Naive thymus-derived CD4-positive, alpha-beta T cell (primary cell): Measurements from ENCODE around the gene RNF34. TPM values are rescaled to one million over a fixed set of nuclear protein-coding genes. Genes with fewer than 3 reads are reported as not detected.

Experiments
- ATAC-seq: fragments of 150-1000 bp; cut with Tn5 transposase; 2 replicates; pipeline ENCODE4 v1.10.0; 2021; ENCODE audit warnings: mild to moderate bottlenecking, moderate library complexity
- CTCF ChIA-PET: fragments of 350-600 bp; sonication (Branson Sonifier 250); formaldehyde crosslinking; loops from one replicate; lab custom pipeline; 2021; ENCODE audit warnings: antibody characterized with exemption; lab: Charles Lee
- POLR2A ChIA-PET: fragments of 350-600 bp; sonication (Branson Sonifier 250); formaldehyde crosslinking; loops from one replicate; lab custom pipeline; 2021; ENCODE audit warnings: antibody characterized with exemption, inconsistent platforms; lab: Charles Lee
- DNase-seq, 9 donors: peaks; one replicate each; pipeline versions ENCODE4 v3.0.0 to v3.0.0-alpha.2; 2020 to 2022; ENCODE audit warnings: mixed read lengths in 1 of 9
- H3K27ac ChIP-seq: one replicate; pipeline ENCODE4 v1.7.0; 2013; ENCODE audit warnings: mild to moderate bottlenecking, low read depth, low read length, moderate library complexity
- H3K27me3 ChIP-seq, 2 donors: one replicate each; pipeline ENCODE4 v1.7.0; 2013; ENCODE audit warnings: low read length in 2 of 2, mild to moderate bottlenecking in 2 of 2, moderate library complexity in 2 of 2; ENCODE audit not compliant: control insufficient read depth in 2 of 2, insufficient read depth in 2 of 2
- H3K36me3 ChIP-seq, 3 experiments: 1 replicate in 2 of 3; 2 replicates in 1 of 3; pipeline ENCODE4 v1.7.0; 2013; ENCODE audit warnings: low read length in 3 of 3, mild to moderate bottlenecking in 3 of 3, moderate library complexity in 1 of 3; ENCODE audit not compliant: insufficient read depth in 3 of 3, control insufficient read depth in 2 of 3
- H3K4me1 ChIP-seq, 2 donors: one replicate each; pipeline ENCODE4 v1.7.0; 2013; ENCODE audit warnings: low read length in 2 of 2, mild to moderate bottlenecking in 2 of 2, moderate library complexity in 1 of 2; ENCODE audit not compliant: control insufficient read depth in 2 of 2, insufficient read depth in 2 of 2
- H3K4me3 ChIP-seq: 2 replicates; pipeline ENCODE4 v1.7.0; 2013; ENCODE audit warnings: mild to moderate bottlenecking, low read length
- H3K9me3 ChIP-seq, 3 experiments: 1 replicate in 2 of 3; 2 replicates in 1 of 3; pipeline ENCODE4 v1.7.0; 2013; ENCODE audit warnings: low read length in 3 of 3; ENCODE audit not compliant: control insufficient read depth in 2 of 3
- H3K27ac Mint-ChIP-seq, 9 donors: one replicate each; pipeline ENCODE4 v1.8.0; 2020 to 2022; ENCODE audit warnings: mixed read lengths in 9 of 9, mild to moderate bottlenecking in 8 of 9, moderate library complexity in 5 of 9, inconsistent platforms in 2 of 9
- H3K27me3 Mint-ChIP-seq, 5 donors: one replicate each; pipeline ENCODE4 v1.8.0; 2021 to 2022; ENCODE audit warnings: mixed read lengths in 5 of 5, mild to moderate bottlenecking in 1 of 5
- H3K36me3 Mint-ChIP-seq, 5 donors: one replicate each; pipeline ENCODE4 v1.8.0; 2020 to 2022; ENCODE audit warnings: mixed read lengths in 5 of 5, mild to moderate bottlenecking in 3 of 5, inconsistent platforms in 1 of 5
- H3K4me1 Mint-ChIP-seq, 7 donors: one replicate each; pipeline ENCODE4 v1.8.0; 2020 to 2022; ENCODE audit warnings: mixed read lengths in 7 of 7, mild to moderate bottlenecking in 3 of 7, inconsistent platforms in 1 of 7
- H3K4me3 Mint-ChIP-seq, 10 donors: one replicate each; pipeline ENCODE4 v1.8.0; 2020 to 2022; ENCODE audit warnings: mild to moderate bottlenecking in 10 of 10, mixed read lengths in 10 of 10, moderate library complexity in 6 of 10, inconsistent platforms in 2 of 10
- H3K9me3 Mint-ChIP-seq, 11 donors: one replicate each; pipeline ENCODE4 v1.8.0; 2020 to 2022; ENCODE audit warnings: mixed read lengths in 11 of 11, mild to moderate bottlenecking in 4 of 11, inconsistent platforms in 1 of 11, moderate library complexity in 1 of 11
- intact Hi-C, 2 donors: fragments of 100-400 bp; cut with micrococcal nuclease; formaldehyde crosslinking; loops; one replicate each; pipeline ENCODE4 v1.15.1; 2023
- polyA plus RNA-seq, 2 donors: library from polyadenylated mRNA; unstranded; fragments of 300-500 nt; fragmentation: Illumina TruSeq; gene quantifications; one replicate each; pipeline ENCODE4 v1.2.3, GENCODE V29; 2021
- total RNA-seq, 6 experiments: library from RNA in 5 of 6; stranded (reverse) in 5 of 6; gene quantifications; 1 replicate in 5 of 6; 2 replicates in 1 of 6; pipeline ENCODE4 v1.2.3 and lab custom pipeline; 2021 to 2026

The RNF34 gene
- total and polyA plus RNA-seq, 7 experiments from 2014 or later: 42.5 to 98.4 (median 74.4) TPM

DNA sequence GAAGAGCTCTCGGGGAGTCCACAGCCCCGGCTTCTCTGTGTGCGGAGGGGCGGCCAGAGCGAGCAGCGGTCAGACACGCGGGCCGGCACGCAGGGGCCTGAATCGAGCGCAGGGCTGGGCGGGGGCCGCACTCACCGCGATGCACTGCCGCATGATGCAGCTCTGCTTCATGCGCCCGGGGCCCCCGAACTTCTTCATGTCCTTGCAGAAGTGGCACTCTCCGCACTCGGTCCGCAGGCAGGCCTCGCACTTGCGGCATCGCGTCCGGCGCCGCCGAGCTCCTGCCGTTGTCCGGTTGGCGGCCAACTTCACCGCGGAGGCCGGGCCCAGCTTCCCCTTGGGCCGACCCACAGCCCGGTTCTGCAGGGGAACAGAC is 53.1 kb downstream of the RNF34 start:
- H3K4me1 Mint-ChIP-seq: peaks cover 19 to 45% (median 38%) of the 10 kb centered on the region in 7 donors
- intact Hi-C loops: no loop called here

DNA sequence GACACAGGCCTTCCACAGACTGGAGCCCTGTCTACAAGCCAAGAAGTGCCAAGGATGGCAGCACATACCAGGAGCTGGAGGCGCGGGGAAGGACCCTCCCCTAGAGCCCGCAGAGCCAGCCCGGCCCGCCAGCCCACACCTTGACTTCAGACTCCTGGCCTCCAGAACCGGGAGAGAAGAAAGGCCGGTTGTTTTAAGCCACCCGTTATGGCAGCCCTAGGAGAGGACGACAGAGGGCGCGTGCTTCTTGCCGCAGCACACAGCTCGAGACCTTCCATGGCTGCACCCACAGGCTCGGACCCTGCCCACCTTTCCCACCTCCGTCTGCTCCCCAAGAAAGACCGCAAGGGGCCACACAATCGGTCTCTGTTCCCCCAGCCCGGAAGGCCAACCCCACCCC is 53.7 kb downstream of the RNF34 start:
- DNase-seq: no peak
- CTCF ChIA-PET: no interaction called here
- H3K4me3 ChIP-seq: no peak overlapping the region
- POLR2A ChIA-PET: no interaction called here
- intact Hi-C loops: no loop called here
- peaks cover 0 to 25% (median 0%) of the 10 kb centered on the region in 3 experiments for H3K36me3 ChIP-seq
- H3K27me3 ChIP-seq: no peaks in the 10 kb centered on the region
- Mint-ChIP-seq H3K9me3 (peaks cover 0 to 1% (median 0%) of the 10 kb centered on the region in 11 donors), H3K36me3 (peaks cover 0 to 24% (median 5%) of the 10 kb centered on the region in 5 donors), H3K4me1 (peaks cover 20 to 46% (median 39%) of the 10 kb centered on the region in 7 donors), H3K27me3 (no peaks in the 10 kb centered on the region), H3K4me3 (no peak overlapping the region), H3K27ac (peak overlapping the region in 1 of 9 donors; percentile 67)
- H3K27ac ChIP-seq: no peak overlapping the region
- H3K4me1 ChIP-seq: no peaks in the 10 kb centered on the region
- no peak for ATAC-seq
- H3K9me3 ChIP-seq: no peaks in the 10 kb centered on the region

More for the DNA sequence above, 53.1 kb downstream of the RNF34 start:
- Mint-ChIP-seq H3K27ac (no peak overlapping the region), H3K9me3 (peaks cover 0 to 2% (median 0%) of the 10 kb centered on the region in 11 donors), H3K4me3 (no peak overlapping the region), H3K36me3 (peaks cover 0 to 28% (median 5%) of the 10 kb centered on the region in 5 donors), H3K27me3 (no peaks in the 10 kb centered on the region)
- POLR2A ChIA-PET: no interaction called here
- no peaks in the 10 kb centered on the region for H3K27me3 ChIP-seq
- CTCF ChIA-PET: no interaction called here
- H3K4me3 ChIP-seq: no peak overlapping the region
- H3K4me1 ChIP-seq: no peaks in the 10 kb centered on the region
- DNase-seq: no peak
- no peak for ATAC-seq
- peaks cover 0 to 27% (median 0%) of the 10 kb centered on the region in 3 experiments for H3K36me3 ChIP-seq
- H3K27ac ChIP-seq: no peak overlapping the region
- H3K9me3 ChIP-seq: no peaks in the 10 kb centered on the region

- Histone ChIP-seq H3K4me1 (no peaks in the 10 kb centered on the region), H3K4me3 (no peak overlapping the region), H3K27me3 (no peaks in the 10 kb centered on the region), H3K27ac (no peak overlapping the region), H3K36me3 (peaks cover 0 to 21% (median 0%) of the 10 kb centered on the region in 3 experiments), H3K9me3 (no peaks in the 10 kb centered on the region)
- DNase-seq: no peak
- H3K27ac Mint-ChIP-seq: peak overlapping the region in 1 of 9 donors; percentile 52
- no peaks in the 10 kb centered on the region for H3K9me3 Mint-ChIP-seq
- peaks cover 23 to 46% (median 36%) of the 10 kb centered on the region in 7 donors for H3K4me1 Mint-ChIP-seq
- intact Hi-C loops: no loop called here
- peaks cover 0 to 22% (median 5%) of the 10 kb centered on the region in 5 donors for H3K36me3 Mint-ChIP-seq
- POLR2A ChIA-PET: no interaction called here
- H3K27me3 Mint-ChIP-seq: no peaks in the 10 kb centered on the region
- no peak for ATAC-seq
- CTCF ChIA-PET: no interaction called here
- no peak overlapping the region for H3K4me3 Mint-ChIP-seq
Measured at GRCh38 chr12:121454921-121455320, 55.0 kb downstream of the RNF34 start.

DNA sequence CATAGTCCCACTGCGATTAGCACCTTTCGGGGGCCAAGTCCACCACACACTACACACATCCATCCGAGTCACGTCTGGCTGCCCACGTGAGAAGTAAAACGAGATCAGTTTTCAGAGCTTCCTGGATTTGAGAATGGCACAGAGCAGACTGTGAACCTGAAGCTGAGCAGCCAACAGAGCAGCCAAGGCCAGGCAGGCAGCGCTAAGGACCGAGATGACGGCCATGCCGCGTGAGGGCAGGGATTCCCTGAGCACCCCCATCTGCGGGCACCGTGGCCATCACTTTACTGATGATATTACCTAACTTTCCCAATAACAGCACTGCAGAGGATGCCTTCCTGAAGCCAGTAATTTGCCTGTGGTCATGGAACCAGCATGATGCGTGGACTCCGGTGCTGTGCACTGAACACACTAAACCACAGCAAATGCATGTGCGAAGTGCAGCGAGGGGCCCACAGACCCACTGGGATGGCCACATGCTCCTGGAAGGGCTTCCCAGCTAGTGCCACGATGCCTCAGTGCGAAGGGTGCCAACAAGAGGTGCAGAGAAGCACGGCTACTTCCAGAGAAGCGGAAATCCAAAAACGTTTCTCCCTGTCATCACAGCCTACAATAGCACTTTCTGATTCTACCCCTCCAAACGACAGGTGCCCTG is 56.0 kb downstream of the RNF34 start:
- no peak for ATAC-seq
- Mint-ChIP-seq H3K27ac (peak overlapping the region in 3 of 9 donors; percentile 28 to 56 (median 52)), H3K4me1 (peaks cover 30 to 50% (median 42%) of the 10 kb centered on the region in 7 donors), H3K9me3 (no peaks in the 10 kb centered on the region), H3K4me3 (no peak overlapping the region), H3K27me3 (no peaks in the 10 kb centered on the region), H3K36me3 (peaks cover 0 to 22% (median 5%) of the 10 kb centered on the region in 5 donors)
- no peaks in the 10 kb centered on the region for H3K9me3 ChIP-seq
- no peaks in the 10 kb centered on the region for H3K4me1 ChIP-seq
- no peak overlapping the region for H3K27ac ChIP-seq
- H3K27me3 ChIP-seq: no peaks in the 10 kb centered on the region
- CTCF ChIA-PET: interaction anchor here (0.6 kb wide), 1 partner anchor 664 kb away, joined by 3 read pairs; no protein-coding TSS in a partner anchor
- POLR2A ChIA-PET: no interaction called here
- H3K36me3 ChIP-seq: peaks cover 0 to 21% (median 0%) of the 10 kb centered on the region in 3 experiments
- no peak for DNase-seq
- intact Hi-C loops: no loop called here
- no peak overlapping the region for H3K4me3 ChIP-seq

GRCh38 chr12:121456551-121456950 is 56.6 kb downstream of the RNF34 start:
- ATAC-seq: no peak
- Mint-ChIP-seq H3K27ac (peak overlapping the region in 1 of 9 donors; percentile 59), H3K4me1 (peaks cover 37 to 56% (median 42%) of the 10 kb centered on the region in 7 donors), H3K4me3 (no peak overlapping the region), H3K27me3 (no peaks in the 10 kb centered on the region), H3K36me3 (peaks cover 0 to 17% (median 4%) of the 10 kb centered on the region in 5 donors), H3K9me3 (no peaks in the 10 kb centered on the region)
- no peak overlapping the region for H3K4me3 ChIP-seq
- ChIA-PET POLR2A (no interaction called here), CTCF (interaction anchor here (0.6 kb wide), 1 partner anchor 225 kb away, joined by 4 read pairs; no protein-coding TSS in a partner anchor)
- no peaks in the 10 kb centered on the region for H3K9me3 ChIP-seq
- no peaks in the 10 kb centered on the region for H3K27me3 ChIP-seq
- DNase-seq: no peak
- H3K27ac ChIP-seq: no peak overlapping the region
- H3K4me1 ChIP-seq: no peaks in the 10 kb centered on the region
- intact Hi-C loops: no loop called here
- H3K36me3 ChIP-seq: peaks cover 0 to 21% (median 0%) of the 10 kb centered on the region in 3 experiments

GRCh38 chr12:121461048-121461447 is 61.1 kb downstream of the RNF34 start:
- H3K27ac Mint-ChIP-seq: peak overlapping the region in 1 of 9 donors; percentile 55
- POLR2A ChIA-PET: interaction anchor here (0.6 kb wide), 1 partner anchor 1180 kb away, joined by 3 read pairs; no protein-coding TSS in a partner anchor

More at GRCh38 chr12:121461048-121461447, 61.1 kb downstream of the RNF34 start:
- Mint-ChIP-seq H3K4me3 (peak overlapping the region in 1 of 10 donors; percentile 8), H3K27me3 (no peaks in the 10 kb centered on the region), H3K4me1 (peaks cover 32 to 66% (median 57%) of the 10 kb centered on the region in 7 donors), H3K36me3 (peaks cover 0 to 12% (median 4%) of the 10 kb centered on the region in 5 donors), H3K9me3 (no peaks in the 10 kb centered on the region)
- peak; percentile 66 for ATAC-seq
- intact Hi-C loops: loop anchor here in 1 of 2 donors (10.0 kb wide), 1 partner anchor 926 kb away; the partner anchor contains the start of gene RNF10
- H3K9me3 ChIP-seq: no peaks in the 10 kb centered on the region
- H3K27ac ChIP-seq: no peak overlapping the region
- DNase-seq: no peak
- no peak overlapping the region for H3K4me3 ChIP-seq
- peaks cover 7 to 15% of the 10 kb centered on the region in 2 donors for H3K4me1 ChIP-seq
- H3K36me3 ChIP-seq: peaks cover 0 to 5% (median 0%) of the 10 kb centered on the region in 3 experiments
- CTCF ChIA-PET: interaction anchor here (0.5 to 1.5 kb wide), 2 partner anchors 17 to 40 kb away, joined by 3 to 4 read pairs; no protein-coding TSS in a partner anchor
- no peaks in the 10 kb centered on the region for H3K27me3 ChIP-seq
